ENCODE data around the gene UCN3. TPM values are rescaled to one million over a fixed set of nuclear protein-coding genes. Genes with fewer than 3 reads are reported as not detected.

The UCN3 gene
- not detected for total RNA-seq
- long read RNA-seq: 0 reads

GRCh38 chr10:5364890-5365338 is at the start of gene UCN3:
Gene UCN3, plus strand, starts transcription at chr10:5364966. Its CDS starts 8,755 bp downstream, at chr10:5373721.
- intact Hi-C loops (cut with DNase I): no loop called here
- DNase-seq (ENCODE audit: low spot score): no peak

GRCh38 chr10:5317547-5318107 is 47.1 kb upstream of the UCN3 start:
- intact Hi-C loops (cut with DNase I): no loop called here

GRCh38 chr10:5318148-5318547 is 46.6 kb upstream of the UCN3 start:
- no peak for DNase-seq (ENCODE audit: low spot score)
- intact Hi-C loops (cut with DNase I): no loop called here

More at GRCh38 chr10:5317547-5318107, 47.1 kb upstream of the UCN3 start:
- DNase-seq (ENCODE audit: low spot score): no peak

GRCh38 chr10:5319863-5320262 is 44.9 kb upstream of the UCN3 start:
- intact Hi-C loops (cut with DNase I): no loop called here
- DNase-seq (ENCODE audit: low spot score): no peak

GRCh38 chr10:5321273-5321672 is 43.5 kb upstream of the UCN3 start:
- DNase-seq (ENCODE audit: low spot score): no peak
- intact Hi-C loops (cut with DNase I): no loop called here

GRCh38 chr10:5323446-5323845 is 41.3 kb upstream of the UCN3 start:
- intact Hi-C loops (cut with DNase I): no loop called here
- no peak for DNase-seq (ENCODE audit: low spot score)

GRCh38 chr10:5325076-5325475 is 39.7 kb upstream of the UCN3 start:
- no peak for DNase-seq (ENCODE audit: low spot score)
- intact Hi-C loops (cut with DNase I): no loop called here

- intact Hi-C loops (cut with DNase I): no loop called here
Observed at GRCh38 chr10:5334196-5334880, 30.4 kb upstream of the UCN3 start.

GRCh38 chr10:5338010-5338409 is 26.8 kb upstream of the UCN3 start:
- intact Hi-C loops (cut with DNase I): no loop called here
- DNase-seq (ENCODE audit: low spot score): no peak

More at GRCh38 chr10:5334196-5334880, 30.4 kb upstream of the UCN3 start:
- no peak for DNase-seq (ENCODE audit: low spot score)

- intact Hi-C loops (cut with DNase I): no loop called here
- DNase-seq (ENCODE audit: low spot score): no peak
Observed at GRCh38 chr10:5343092-5343491, 21.7 kb upstream of the UCN3 start.

GRCh38 chr10:5343561-5343960 is 21.2 kb upstream of the UCN3 start:
- no peak for DNase-seq (ENCODE audit: low spot score)
- intact Hi-C loops (cut with DNase I): no loop called here

- intact Hi-C loops (cut with DNase I): no loop called here
- DNase-seq (ENCODE audit: low spot score): no peak
Observed at GRCh38 chr10:5343979-5344378, 20.8 kb upstream of the UCN3 start.

GRCh38 chr10:5344746-5345145 is 20.0 kb upstream of the UCN3 start:
- intact Hi-C loops (cut with DNase I): no loop called here
- DNase-seq (ENCODE audit: low spot score): no peak

GRCh38 chr10:5346881-5347280 is 17.9 kb upstream of the UCN3 start:
- intact Hi-C loops (cut with DNase I): no loop called here
- no peak for DNase-seq (ENCODE audit: low spot score)

GRCh38 chr10:5349362-5349761 is 15.4 kb upstream of the UCN3 start:
- no peak for DNase-seq (ENCODE audit: low spot score)
- intact Hi-C loops (cut with DNase I): no loop called here

GRCh38 chr10:5354068-5354467 is 10.7 kb upstream of the UCN3 start:
- no peak for DNase-seq (ENCODE audit: low spot score)
- intact Hi-C loops (cut with DNase I): no loop called here

GRCh38 chr10:5355594-5356301 is 9.0 kb upstream of the UCN3 start:
- DNase-seq (ENCODE audit: low spot score): no peak
- intact Hi-C loops (cut with DNase I): no loop called here

- intact Hi-C loops (cut with DNase I): no loop called here
Observed at GRCh38 chr10:5356302-5356763, 8.4 kb upstream of the UCN3 start.

GRCh38 chr10:5360318-5360915 is 4.3 kb upstream of the UCN3 start:
- intact Hi-C loops (cut with DNase I): no loop called here
- no peak for DNase-seq (ENCODE audit: low spot score)

More at GRCh38 chr10:5356302-5356763, 8.4 kb upstream of the UCN3 start:
- DNase-seq (ENCODE audit: low spot score): no peak

- DNase-seq (ENCODE audit: low spot score): no peak
- intact Hi-C loops (cut with DNase I): no loop called here
Observed at GRCh38 chr10:5361966-5362365, 2.8 kb upstream of the UCN3 start.
